GM10847 (cell line): ENCODE data around the gene EPN2.
A peak's percentile ranks its signal among the peaks of the same experiment; 100 is the strongest.
"Not testable (repeated sequence)": the region's sequence is repeated elsewhere in the genome, so short reads cannot be mapped to it uniquely, and the experiment has no call there.

Experiments
- POLR2A ChIP-seq: IDR thresholded peaks from 2 replicates; pipeline ENCODE4 v1.6.1; 2011; ENCODE audit not compliant: insufficient read length; ENCODE audit errors: extremely low read depth

Gene EPN2

DNA sequence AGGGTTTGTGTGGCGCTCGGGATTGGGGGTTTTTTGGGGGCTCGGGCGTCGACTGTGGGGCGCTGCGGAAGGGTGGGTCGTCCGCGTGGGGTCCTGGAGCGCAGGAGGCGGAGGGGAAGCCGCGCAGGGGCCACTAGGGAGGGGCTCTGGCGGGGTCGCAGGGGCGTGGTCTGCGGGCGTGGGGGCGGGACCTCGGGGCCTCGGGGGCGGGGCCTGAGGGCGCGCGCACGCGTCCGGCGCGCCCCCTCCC lies at the start of gene EPN2:
EPN2 (plus strand) TSS at position 228 of the 250 bp plus-strand sequence. CDS start 45,754 bp downstream, outside the sequence.
- TF ChIP-seq POLR2A, result not testable (repeated sequence)

DNA sequence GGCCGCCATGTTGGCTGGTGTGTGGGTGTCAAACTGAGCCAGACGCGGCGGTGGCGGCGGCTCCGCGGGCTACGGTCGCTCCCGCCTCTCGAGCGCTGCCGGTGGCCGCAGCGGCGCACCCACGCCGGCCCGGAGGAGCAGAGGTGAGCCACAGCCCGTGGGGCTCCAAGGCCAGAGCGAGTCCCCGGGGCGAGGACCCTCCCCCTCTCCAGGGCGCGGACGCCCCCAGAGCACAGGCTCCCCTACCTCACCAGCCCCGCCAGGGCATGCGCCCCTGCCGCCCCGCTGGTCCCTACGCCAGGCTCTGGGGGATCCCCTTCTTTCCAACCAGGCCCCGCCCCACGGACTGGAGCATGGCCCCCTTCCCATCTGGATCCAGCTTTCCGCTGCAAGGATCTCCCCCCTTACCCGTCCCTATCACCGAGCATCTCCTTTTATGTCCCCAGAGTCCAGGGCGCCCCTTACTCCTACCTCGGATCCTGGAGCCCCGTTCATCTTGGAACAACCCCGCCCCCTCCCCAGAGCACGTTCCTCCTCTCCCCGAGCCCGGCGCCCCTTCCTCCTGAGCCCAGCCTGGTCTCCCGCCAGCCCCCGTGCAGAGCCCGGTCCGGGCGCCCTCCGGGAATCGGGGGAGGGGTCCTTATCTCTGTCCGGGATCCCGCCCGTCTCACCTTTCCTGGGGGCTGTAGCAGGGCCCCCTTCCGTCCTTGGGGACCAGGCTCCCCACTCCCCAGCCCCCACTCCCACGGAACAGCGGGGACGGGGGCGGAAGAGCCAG lies 412 bp downstream of the EPN2 start:
- TF ChIP-seq POLR2A, result peak; percentile 29

DNA sequence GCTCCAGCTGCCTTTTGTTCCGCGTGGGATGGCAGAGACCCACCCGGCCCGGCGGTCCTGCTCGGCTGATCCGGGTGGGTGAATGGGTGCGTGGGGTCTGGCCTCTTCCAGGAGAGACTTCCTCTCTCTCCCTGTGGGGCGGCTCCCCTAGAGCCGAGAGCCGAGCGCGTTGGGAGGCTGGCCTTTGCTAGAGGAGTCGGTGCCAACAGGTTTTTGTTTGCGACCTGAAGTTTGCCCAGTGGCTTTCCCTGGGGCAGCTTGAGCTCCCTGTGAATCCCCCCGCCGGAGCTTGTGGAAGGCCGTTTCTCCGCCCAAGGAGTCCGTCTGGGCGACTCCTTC lies 970 bp downstream of the EPN2 start:
- no peak for TF ChIP-seq POLR2A

DNA sequence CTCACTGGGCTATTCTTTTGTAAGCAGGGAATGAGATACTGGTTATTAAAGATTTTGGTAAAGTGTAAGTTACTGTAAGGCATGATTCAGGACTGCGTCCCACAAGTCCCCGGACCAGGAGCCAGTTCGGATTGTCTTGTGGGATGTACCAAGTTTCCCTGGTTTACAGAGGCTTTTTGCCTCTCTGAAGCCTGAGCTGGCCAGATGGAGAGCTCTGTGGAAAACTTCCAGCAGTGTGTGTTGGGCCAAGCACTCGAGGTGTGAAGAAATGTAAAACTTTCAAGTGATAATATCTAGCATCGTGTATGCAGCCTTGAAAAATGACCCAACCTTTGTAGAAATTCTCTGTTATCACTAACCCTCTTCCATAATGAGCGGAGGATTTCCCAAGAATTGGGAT lies 2.4 kb downstream of the EPN2 start:
- TF ChIP-seq POLR2A, result no peak

DNA sequence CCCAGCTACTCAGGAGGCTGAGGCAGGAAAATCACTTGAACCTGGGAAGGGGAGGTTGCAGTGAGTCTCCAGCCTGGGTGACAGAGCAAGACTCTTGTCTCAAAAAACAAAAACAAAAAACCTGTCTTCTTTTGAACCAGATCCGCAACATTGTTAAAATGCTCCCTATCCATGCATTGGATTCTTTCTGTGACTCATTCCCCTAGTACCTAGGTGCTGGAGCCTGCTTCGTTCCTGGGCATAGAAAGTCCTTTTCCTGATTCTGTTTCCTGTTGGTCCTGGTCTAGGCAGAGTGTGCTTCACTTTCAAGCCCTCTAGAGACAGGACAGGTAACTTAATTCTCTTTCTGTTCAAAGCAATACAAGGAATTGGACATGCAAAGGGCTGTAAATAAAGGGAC lies 5.2 kb downstream of the EPN2 start:
- no peak for TF ChIP-seq POLR2A

DNA sequence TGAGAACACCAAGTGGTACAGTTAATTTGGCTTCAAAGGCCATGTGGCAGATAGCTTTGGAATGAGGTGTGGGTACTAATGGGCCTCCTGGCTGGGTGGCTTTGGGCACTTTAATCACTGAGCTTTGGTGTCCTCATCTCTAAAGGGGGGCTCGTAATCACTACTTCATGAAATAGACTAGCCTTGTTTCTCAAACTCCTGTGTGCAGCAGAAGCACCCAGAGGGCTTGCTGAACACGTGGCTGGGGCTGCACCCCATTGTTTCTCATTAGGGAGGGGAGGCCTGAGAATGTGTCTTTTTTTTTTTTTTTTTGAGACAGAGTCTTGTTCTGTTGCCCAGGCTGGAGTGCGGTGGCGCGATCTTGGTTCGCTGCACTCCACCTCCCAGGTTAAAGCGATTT lies 5.8 kb downstream of the EPN2 start:
- TF ChIP-seq POLR2A, result no peak

DNA sequence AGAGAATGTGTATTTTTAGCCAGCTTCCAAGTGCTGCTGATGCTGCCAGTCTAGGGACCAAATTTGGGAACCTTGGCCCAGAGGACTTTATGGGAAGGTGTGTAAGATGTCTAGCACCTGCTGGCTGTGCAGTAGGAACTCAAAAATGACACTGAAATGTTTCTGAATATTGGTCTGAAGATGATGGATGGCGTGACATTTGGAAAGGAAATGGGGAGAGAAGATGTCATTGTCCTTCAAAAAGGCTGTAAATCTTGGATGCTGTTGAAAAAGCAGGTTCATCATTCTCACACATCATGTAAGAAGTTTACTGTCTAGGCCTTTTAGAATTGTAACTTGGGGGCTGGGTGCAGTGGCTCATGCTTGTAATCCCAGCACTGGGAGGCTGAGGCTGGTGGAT lies 6.7 kb downstream of the EPN2 start:
- TF ChIP-seq POLR2A, result no peak

DNA sequence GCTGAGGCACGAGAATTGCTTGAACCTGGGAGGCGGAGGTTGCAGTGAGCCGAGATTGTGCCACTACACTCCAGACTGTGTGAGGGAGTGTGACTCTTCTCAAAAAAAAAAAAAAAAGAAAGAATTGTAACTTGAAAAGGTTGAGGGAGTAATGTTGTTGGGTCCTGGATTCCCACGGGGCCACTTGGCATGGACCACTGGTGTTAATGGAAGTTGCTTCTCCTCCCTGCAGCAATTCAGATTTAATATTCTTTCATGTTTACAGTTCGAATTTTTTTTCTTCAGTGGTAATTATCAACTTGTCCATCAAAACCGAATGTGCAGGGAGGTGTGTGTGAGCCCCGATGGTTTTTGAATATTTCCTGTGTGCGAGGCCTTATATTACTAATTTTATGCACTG lies 7.2 kb downstream of the EPN2 start:
- TF ChIP-seq POLR2A, result no peak

DNA sequence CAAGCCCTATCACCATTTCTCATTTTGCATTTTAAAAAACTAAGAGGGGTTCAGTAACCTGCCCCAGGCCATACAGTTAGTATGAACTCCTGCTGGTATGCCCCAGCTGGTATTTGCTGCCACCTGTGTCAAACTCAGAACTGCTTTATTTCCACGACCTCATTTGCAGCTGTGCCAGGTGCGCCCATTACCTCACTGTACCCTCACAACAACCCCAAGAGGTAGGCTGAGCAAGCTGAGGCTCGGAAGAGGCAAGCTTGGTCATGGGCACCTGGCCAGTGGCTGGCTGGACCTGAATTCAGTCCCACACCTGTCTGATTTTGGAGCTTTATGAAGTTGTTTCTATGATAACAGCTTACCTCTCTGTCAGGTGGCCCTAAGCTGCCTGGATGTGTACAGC lies 7.6 kb downstream of the EPN2 start:
- TF ChIP-seq POLR2A, result no peak

DNA sequence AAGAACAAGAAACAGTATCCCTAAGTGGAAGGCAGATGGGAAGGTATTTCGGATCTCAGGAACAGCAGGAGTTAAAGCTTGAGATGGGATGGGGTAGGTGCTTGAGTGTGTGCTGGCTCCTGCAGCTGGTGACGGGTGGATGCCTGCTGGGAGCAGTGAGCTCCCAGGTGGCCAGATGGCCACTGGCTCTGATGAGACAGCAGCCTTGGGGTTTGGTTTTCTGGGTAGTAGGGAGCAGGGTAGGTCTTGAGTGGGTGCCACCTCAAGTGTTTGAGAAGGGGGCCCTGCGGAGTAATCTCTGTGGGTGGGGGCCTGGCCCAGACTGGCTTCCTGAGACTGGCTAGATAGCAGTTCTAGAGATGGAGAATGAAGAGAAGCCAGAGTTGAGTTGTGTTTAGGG lies 10.3 kb downstream of the EPN2 start:
- no peak for TF ChIP-seq POLR2A

DNA sequence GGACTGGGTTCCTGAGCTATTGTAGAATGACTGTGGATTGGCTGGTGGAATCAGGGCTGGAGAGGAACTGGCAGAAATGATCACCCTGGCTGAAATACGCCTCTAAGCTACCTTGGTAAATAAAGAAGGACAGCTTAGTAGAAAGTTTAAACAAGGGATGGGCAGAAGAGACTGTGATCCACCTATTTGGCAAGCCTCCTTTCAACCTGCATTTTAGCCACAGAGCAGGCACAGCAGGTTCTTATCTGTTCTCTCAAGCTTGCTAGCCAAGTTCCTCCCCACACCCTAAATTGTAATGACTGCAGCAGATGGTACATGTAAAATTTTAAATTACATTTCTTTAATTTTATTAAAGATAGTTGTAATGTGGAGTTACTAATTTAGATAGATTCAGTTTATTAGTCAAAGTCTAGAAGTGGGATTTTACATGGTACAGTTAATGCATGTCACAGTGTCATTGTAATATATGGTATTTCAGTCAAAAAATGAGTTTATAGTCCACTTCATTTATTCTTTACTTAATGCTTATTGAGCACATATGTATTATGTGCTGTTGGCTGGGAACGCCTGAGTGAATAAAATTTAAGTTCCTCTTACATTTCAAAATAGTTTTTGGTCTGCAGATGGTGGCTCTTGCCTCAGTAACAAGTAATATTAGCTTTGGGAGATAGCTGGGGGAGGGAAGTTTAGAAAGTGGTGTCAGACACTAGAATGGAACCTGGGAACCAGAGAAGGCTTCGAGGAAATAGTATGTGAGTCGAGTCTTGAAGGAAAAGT lies 11.2 kb downstream of the EPN2 start:
- TF ChIP-seq POLR2A, result no peak

DNA sequence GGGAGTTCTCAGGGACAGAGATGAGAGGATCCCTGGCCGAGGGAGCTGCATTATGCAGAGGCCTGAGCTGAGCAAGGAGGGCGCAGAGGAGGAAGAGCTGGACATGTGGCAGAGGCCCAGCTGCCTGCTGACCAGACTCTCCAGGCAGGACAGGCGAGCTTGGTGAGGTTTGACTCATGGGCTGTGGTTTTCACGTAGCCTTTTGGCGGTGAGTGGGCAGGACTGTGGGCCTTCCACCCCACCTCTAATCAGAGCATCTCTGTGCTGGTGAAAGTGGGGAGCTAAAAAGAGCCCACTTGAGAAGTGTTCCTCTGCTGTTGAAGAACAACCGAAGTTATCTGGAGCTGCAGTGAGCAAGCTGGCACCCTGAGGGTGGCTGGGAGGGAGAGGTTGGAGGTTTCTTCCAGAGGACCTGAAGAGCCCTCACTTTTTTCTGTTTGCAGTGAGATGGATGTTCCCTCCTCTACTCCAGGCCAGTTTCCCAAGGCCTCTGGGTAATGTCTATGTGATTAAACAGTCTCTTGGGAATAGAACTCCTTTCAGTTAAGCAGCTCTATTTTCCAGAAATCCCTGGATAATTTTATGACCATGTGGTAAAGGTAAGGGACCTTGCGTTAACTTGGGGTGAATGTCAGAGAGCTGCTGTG lies 11.9 kb downstream of the EPN2 start:
- no peak for TF ChIP-seq POLR2A

DNA sequence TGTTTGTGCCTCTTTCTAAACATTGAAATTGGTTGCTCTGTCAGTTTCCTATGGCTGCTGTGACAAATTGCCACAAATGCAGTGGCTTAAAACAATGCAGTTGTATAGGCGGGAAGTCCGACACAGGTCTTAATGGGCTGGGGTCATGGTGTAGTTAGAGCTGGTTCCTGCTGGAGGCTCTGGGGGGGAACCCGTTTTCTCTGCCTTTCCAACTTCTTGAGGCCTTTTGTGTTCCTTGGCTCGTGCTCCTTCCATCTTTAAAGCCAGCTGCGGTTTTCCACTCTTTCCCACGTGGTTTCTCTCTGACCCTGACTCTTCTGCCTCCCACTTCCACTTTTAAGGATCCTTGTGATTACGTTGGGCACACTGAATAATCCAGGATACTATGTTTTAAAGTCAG lies 12.5 kb downstream of the EPN2 start:
- no peak for TF ChIP-seq POLR2A

DNA sequence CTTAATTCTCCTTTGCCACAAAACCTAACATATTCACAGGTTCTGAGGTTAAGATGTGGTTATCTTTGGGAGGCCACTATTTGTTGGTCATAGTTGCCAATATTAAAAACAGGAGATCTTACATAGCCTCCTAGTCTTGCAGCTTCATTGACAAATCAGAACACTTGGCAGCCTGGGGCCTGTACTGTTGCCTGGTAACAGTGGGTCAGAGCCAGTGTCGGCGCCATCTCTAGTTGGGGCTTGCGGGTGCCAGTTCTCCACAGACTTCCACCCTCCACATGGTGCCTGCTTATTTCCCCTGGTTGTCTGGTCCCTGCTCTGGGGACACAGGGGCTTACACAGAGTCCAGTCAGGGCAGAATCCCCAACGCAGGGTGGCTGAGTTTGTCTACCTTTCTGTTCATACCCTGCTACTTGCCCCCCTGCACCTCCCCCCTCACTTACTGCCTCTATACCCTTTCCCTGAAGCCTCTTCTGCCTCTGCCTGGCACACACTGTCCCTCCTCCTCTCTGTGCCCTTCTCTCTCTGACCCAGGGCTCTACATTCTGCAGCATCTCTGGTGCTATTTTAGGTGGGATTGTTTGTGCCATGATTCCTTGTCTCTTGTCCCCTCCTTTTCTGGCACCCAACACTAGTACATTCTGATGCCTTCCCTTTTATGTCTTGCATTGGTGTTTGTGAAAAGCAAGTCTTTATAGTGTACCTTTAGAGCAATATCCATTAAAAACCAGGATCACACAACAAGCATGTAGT lies 13.4 kb downstream of the EPN2 start:
- TF ChIP-seq POLR2A, result no peak

DNA sequence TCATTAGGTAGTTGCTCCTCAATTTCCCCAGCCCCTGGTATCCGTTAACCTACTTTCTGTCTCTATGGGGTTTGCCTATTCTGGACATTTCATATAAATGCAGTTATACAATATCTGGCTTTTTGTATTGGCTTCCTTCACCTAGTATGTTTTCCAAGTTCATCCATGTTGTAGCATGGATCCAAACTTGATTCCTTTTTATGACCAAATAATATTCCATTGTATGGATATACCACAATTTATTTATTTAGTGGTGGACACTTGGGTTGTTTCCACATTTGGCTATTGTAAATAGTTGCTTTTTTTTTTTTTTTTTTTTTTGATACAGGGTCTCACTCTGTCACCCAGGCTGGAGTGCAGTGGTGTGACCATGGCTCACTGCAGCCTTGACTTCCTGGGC lies 15.9 kb downstream of the EPN2 start:
- no peak for TF ChIP-seq POLR2A

DNA sequence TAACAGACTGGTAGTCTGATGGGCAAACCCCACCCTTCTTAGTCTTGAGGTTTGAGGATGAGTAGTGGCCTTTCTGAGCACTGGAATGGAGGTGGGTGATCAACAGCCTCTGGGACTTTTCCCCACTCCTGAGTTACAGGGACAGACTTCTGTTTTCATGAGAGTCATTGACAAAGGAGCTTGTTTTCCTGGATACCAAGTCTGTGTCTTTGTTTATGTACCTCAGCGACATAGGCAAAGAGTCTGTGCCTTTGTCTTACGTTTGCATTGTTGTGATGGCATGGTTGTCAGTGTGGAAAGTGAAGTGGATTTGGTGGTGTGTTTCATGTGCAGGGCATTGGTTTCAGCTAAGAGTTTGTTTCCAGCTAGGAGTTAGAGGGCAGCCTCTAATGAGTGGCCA lies 17.5 kb downstream of the EPN2 start:
- TF ChIP-seq POLR2A, result no peak

DNA sequence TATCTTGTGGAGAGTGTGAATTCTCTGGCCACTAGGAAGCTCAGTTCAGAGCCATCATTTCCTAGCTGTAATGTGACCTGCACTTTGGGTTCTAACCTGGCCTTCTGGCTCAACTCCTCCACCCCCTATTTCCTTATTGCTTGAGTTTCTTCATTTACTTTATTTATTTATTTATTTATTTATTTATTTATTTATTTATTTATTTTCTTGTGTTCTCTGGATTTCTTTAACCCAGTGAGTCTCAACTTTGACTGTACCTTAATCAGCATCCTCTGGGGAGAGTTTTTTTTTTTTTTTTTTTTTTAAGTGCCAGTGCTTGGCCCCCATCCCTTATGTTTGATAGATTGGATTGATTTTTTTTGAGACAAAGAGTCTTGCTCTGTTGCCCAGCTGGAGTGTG lies 18.1 kb downstream of the EPN2 start:
- no peak for TF ChIP-seq POLR2A
